ENCODE results near the gene RBMS3.

DNA sequence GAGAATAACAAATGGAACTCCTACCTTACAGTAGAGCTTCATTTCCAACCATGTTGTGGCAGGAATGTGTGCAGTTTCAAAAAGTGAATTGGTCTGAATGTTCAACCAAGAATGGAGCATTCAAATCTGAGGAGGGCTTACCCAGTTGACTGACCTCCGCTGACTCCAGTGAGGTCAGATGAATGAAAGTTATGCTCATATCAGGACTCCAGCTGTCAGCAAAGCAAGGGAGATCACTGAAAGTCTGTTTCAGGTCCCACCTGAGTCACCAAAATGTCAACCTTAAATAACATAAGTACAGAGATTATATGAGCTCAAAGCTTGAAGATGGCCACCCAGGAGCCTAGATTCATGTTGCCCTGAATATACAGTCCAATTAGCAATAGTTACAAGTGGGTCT, 473.5 kb downstream of the RBMS3 start:
- no peak for TF ChIP-seq CTCF (conservative IDR thresholded peaks at IDR 0.05; ENCODE audit: low read depth in 2 of 2)
- TF ChIP-seq JUNB (IDR thresholded peaks at IDR 0.05; ENCODE audit: unreplicated experiment) = no peak
- TF ChIP-seq REST (IDR thresholded peaks at IDR 0.05; ENCODE audit: unreplicated experiment) = no peak
- no peak for TF ChIP-seq POLR2AphosphoS5 (IDR thresholded peaks at IDR 0.05; ENCODE audit: low read depth)
- no peak for TF ChIP-seq EZH2 (IDR thresholded peaks at IDR 0.05; ENCODE audit: low read depth, unreplicated experiment)
